GM19035 (cell line): ENCODE results near the gene SDK2.

Source experiments
- ATAC-seq: cut with Tn5 transposase; IDR thresholded peaks from one replicate; pipeline ENCODE4 v1.9.1; 2021; ENCODE audit not compliant: unreplicated experiment

The SDK2 gene

DNA sequence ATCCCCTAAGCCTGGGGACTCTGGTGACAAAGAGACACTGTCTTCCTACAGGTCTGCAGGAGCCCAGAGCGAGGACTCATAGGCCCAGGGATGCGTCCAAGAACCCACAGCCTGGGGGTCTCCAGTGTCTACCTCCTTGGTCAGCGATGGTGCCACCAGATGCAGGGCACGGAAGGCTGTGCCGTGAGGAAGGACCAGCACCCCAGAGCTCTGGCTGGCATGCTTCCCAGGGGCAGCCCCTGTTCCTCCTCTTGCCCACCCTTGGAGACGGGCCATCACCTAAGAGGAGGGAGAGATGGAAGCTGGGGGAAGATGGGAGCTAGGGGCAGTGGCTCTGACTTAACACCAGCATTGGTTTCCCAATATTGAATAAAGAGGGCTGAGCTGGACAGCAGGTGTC lies 125.2 kb downstream of the SDK2 start:
- no peak for ATAC-seq

GRCh38 chr17:73516431-73516830 lies 127.8 kb downstream of the SDK2 start:
- no peak for ATAC-seq

DNA sequence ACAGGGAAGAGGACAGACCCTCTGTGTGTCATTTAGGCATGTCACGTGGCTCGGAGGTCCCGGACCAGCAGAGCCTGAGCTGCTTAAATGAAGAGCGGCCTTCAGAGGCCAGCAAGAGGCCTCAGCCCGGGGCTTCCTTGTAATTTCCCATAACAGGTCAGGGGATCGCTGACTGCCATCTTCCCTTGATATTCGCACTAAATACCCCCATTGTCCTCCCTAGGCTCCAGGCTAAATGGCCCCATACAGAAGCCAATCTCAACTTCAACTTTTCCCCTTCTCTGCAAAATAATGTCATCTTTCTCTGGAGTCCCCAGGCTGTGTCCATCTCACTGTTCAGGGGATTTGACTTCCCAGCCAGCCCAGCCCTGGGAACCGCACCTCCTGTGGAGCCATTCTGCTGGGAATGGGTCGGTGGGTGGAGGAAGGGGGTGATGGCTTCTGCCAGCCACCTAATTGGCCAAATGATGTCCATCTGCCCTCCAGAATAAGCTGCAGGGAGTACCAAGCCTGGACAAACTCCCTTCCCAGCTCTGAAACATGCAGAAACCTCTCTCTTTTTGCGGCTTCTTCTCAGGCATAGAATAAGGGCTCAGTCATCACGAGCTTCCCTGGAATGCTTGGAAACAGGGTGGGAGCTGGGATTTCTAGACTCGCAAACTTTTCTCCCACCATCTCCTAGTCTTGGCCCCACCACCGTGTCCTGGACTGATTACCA lies 129.9 kb downstream of the SDK2 start:
- no peak for ATAC-seq

GRCh38 chr17:73513426-73513825 lies 130.8 kb downstream of the SDK2 start:
- ATAC-seq: no peak

DNA sequence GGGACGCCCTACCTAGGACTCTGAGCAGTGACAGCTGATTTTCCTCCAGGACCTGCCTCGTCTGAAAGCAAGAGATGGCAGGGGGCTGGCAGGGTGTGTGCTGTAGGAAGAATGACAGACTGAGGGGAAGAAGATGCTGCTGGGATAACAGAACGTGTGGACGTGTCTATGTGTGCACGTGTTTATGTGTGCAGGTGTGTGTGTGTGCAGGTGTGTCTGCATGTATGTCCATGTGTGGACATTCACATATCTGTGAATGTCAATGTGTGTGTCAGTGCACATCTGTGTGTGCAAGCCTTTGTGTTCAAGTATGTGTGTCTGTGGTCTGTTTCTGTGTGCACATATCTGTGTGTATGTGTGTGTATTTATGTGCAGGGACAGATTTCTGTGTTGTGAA lies 132.5 kb downstream of the SDK2 start:
- ATAC-seq: no peak

- no peak for ATAC-seq
Observed at GRCh38 chr17:73510981-73511718, 133.1 kb downstream of the SDK2 start.

DNA sequence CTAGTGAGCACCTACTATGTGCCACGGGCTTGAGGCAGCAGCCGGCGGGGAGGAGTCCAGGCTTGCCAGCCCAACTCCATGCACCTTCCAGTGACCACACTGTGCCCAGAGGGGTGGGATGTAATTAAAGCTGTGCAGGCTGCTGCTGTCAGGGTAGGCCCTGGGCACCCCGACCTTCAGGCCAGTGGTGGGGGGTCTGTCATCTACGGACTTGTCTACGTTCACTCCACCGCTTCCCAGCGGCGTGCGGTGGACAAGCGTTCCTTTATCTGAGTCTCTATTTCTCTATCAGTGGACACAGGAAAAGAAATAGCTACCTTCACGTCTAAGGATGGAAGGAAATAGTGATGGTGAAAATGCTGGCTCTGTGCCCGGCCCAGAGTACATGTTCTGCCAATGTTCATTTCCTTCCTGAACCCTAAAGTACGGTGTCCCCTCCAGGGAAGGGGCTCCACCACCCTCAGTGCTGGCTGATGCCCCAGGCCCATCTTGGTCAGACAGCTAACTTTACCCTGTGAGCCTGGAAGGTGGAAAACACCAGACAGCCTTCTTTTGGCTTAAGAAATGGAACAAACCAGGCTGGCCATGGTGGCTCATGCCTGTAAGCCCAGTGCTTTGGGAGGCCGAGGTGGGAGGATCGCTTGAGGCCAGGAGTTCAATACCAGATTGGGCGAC lies 135.2 kb downstream of the SDK2 start:
- no peak for ATAC-seq

DNA sequence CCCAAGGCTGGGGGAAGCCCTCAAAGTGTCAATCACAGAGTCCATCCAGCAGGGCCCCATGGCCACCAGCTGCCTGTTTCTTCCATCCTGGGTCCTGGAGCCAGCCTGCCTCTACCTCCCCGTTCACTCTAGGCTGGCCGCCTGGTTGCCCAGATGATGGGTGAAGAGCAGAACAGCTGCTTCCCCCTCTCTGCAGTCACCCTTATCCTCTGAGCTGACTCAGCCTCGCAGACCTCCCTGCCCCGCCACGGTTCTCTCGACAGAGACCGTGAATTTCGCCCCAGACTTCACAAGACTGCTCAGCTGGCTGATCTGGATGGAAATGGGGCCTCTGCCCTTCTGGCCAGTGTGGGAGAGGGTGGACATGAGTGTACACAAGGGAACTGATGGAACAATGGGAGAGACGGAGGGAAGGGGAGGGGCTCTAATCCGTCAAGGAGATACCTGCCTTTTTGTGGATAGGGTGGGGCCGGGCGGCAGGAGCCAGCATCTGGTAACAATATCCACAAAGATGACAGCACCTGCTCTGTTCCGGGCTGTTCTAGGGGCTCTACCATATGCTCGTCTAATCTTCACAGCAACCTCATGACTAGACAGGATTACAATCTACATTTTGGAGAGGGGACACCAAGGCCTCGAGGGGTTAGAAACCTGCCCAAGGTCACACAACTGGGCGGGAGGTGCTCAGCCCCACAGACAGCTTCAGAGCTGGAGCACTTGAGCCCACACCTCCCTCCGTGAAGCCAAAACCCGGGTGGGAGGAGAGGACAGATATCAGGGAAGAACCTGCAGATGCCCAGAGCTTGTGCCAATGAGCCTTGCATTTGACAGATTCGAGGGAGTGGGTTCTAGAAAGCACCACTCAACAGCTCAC lies 136.0 kb downstream of the SDK2 start:
- no peak for ATAC-seq

- no peak for ATAC-seq
Observed at GRCh38 chr17:73506470-73507435, 137.5 kb downstream of the SDK2 start.

DNA sequence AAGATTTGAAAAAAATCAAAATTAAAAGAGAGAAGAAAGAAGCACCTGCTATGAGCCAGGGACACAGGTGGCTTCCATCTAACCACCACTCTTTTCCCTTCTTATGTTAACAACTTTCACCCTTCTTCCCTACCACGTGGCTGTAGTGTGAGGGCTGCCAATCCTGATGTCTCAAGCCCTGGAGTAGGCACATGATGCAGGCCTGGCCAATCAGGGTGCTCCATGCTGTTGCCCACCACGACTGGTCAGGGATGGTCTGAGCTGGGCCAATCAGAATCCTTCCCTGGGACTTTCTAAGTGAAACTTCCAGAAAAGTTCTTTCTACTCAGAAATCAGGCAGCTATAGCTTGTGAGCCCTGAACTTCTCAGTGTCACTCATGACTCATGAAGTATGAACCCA lies 140.7 kb downstream of the SDK2 start:
- no peak for ATAC-seq

DNA sequence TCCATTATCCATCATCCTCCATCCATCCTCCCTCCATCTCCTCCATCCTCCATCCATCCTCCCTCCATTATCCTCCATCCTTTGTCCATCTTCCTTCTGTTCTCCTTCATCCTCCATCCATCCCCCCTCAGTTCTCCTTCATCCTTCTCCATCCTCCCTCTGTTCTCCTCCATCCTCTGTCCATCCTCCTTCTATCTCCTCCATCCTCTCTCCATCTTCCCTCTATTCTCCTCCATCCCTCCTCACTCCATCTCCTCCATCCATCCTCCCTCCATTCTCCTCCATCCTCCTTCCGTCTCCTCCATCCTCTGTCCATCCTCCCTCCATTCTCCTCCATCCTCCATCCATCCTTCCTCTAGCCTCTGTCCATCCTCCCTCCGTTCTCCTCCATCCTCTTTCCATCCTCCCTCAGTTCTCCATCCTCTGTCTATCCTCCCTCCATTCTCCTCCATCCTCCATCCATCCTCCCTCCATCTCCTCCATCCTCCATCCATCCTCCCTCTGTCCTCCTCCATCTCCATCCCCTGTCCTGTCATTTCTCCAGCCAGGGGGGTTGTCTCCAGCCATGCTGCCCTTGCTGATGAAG lies 143.7 kb downstream of the SDK2 start:
- ATAC-seq: no peak

DNA sequence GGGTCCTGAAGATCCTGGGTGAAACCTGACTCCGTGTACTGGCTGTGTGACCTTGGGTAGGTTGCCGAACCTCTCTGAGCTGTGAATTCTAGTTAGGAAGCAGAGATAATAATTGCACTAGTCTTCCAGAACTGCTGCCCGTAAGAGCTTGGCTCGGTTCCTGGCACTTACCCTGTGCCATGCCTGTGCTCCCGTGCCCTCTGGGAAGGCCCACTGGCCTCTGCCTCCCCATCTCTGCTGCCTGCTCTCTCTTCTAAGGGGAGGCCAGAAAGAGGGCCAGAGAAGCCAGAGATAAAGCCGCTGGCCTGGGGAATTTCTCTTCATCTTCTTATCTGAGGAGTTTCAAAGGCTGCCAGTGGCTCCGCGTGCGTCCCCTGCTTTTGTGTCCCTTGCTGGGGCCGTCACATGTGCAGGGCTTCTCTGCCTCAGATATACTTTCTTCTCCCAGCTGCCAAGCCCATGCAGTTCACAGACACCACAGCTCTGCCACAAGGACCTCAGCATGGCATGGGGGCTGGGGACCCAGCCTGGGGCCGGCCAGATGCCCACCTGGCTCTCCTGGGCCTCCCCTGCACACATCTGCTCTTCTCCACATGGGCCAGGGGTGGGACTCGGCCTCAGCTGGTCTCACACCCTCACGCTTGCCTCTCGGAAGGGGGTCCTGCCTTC lies 145.2 kb downstream of the SDK2 start:
- ATAC-seq: no peak

- ATAC-seq: no peak
Observed at GRCh38 chr17:73498176-73498575, 146.1 kb downstream of the SDK2 start.

GRCh38 chr17:73497721-73498120 lies 146.5 kb downstream of the SDK2 start:
- no peak for ATAC-seq

DNA sequence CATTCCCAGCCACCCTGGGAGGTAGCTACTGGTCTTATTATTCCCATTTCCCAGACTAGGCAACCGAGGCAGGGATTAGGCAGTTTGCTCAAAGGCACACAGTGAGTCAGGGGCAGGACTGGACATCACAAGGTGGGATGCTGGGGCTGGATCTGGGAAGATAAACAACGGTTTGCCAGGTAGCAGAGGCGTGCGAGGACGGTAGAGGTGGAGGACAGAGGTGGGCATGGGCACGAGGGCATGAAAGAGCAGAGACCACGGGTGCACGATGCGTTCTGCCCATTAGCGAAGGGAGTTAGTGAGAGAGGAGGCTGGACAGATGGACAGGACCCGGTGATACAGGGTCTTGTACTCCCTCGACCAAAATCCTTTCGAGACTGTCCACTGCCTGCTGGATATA lies 148.0 kb downstream of the SDK2 start:
- ATAC-seq: no peak

- ATAC-seq: no peak
Observed at GRCh38 chr17:73495641-73496040, 148.6 kb downstream of the SDK2 start.

GRCh38 chr17:73494950-73495349 lies 149.3 kb downstream of the SDK2 start:
- ATAC-seq: no peak

GRCh38 chr17:73493956-73494926 lies 150.0 kb downstream of the SDK2 start:
- no peak for ATAC-seq
